ENCODE measurements around the gene DAB2IP. TPM values are rescaled to one million over a fixed set of nuclear protein-coding genes. Genes with fewer than 3 reads are reported as not detected.

DAB2IP gene
- total RNA-seq, 1 experiment from 2014 or later, result 31.0 TPM

DNA sequence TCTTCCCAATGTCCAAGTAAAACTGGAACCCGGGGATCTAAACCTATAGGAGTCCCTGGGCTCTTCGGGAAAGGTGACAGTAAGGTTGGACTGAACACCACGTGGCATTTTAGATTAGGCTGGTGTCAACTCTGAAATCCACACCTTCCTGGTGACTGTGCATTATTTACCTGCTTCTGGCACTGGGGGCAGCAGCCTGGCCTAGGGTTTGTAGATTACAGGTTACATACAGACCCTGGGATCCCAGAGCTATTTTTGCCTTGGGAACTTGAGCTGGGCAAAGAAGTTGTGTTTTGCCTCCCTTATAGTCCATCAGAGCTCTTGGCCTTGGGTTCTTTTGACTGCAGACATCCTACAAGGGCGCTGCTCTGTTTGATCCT is 173.2 kb downstream of the DAB2IP start:
- intact Hi-C loops (cut with micrococcal nuclease), result no loop called here
- peak; percentile 88 for ATAC-seq
- no peak overlapping the region for H3K4me2 ChIP-seq (ENCODE audit: low read length)
- no peak overlapping the region for H3K4me3 ChIP-seq (replicated peaks in 1 of 2; ENCODE audit: low read depth in 1 of 2, low read length in 2 of 2)
- no peaks in the 10 kb centered on the region for H4K20me1 ChIP-seq (ENCODE audit: insufficient read depth)
- H3K27ac ChIP-seq (ENCODE audit: low read depth, low read length), result no peak overlapping the region
- no peak overlapping the region for H2AFZ ChIP-seq (ENCODE audit: low read depth, low read length, poor library complexity, severe bottlenecking)
- H3K9me3 ChIP-seq (ENCODE audit: control insufficient read depth in 1 of 2, insufficient read depth in 1 of 2, low read depth in 1 of 2, low read length in 2 of 2), result no peaks in the 10 kb centered on the region
- H3K27me3 ChIP-seq (ENCODE audit: insufficient read depth, low read length), result no peaks in the 10 kb centered on the region
- H3K36me3 ChIP-seq (ENCODE audit: control insufficient read depth in 1 of 2, insufficient read depth in 2 of 2, low read length in 2 of 2), result no peaks in the 10 kb centered on the region
- no peak for DNase-seq (ENCODE audit: low read depth, low spot score)
- peaks cover 0 to 15% of the 10 kb centered on the region in 2 experiments; a peak in 2 of 4 replicates for H3K4me1 ChIP-seq (ENCODE audit: control insufficient read depth in 1 of 2, insufficient read depth in 2 of 2, low read length in 2 of 2)
- no peaks in the 10 kb centered on the region for H3K79me2 ChIP-seq (ENCODE audit: insufficient read depth, low read length)
- CTCF ChIA-PET, result no interaction called here
- TF ChIP-seq CTCF (IDR thresholded peaks at IDR 0.05 in 2 of 3, conservative IDR thresholded peaks at IDR 0.05 in 1 of 3; ENCODE audit: borderline replicate concordance in 1 of 3, insufficient read depth in 1 of 3, low read depth in 2 of 3, low read length in 2 of 3) (peak in 2 of 3 experiments; percentile 24 to 33; a peak in 2 of 6 replicates), SP1 (IDR thresholded peaks at IDR 0.05; ENCODE audit: low read depth) (no peak)
- no TSS peak for BruUV-seq (replicated peaks)
- no peaks in the 10 kb centered on the region for H3K9me2 ChIP-seq (ENCODE audit: insufficient read depth)
- RAD21 ChIA-PET (ENCODE audit: low non-redundant PET in 1 of 2, low total read pairs in 2 of 2, uncharacterized antibody in 2 of 2, unreplicated experiment in 2 of 2), result no interaction called here
- H3K9ac ChIP-seq (ENCODE audit: low read length), result no peak overlapping the region
- POLR2A ChIA-PET, result no interaction called here

- no peak for DNase-seq (ENCODE audit: low read depth, low spot score)
- H3K9me2 ChIP-seq (ENCODE audit: insufficient read depth), result no peaks in the 10 kb centered on the region
- peak; percentile 16; the same call in 1 of the 2 replicates for ATAC-seq
- peaks cover 0 to 15% of the 10 kb centered on the region in 2 experiments; a peak in 2 of 4 replicates for H3K4me1 ChIP-seq (ENCODE audit: control insufficient read depth in 1 of 2, insufficient read depth in 2 of 2, low read length in 2 of 2)
- H3K9me3 ChIP-seq (ENCODE audit: control insufficient read depth in 1 of 2, insufficient read depth in 1 of 2, low read depth in 1 of 2, low read length in 2 of 2), result no peaks in the 10 kb centered on the region
- RAD21 ChIA-PET (ENCODE audit: low non-redundant PET in 1 of 2, low total read pairs in 2 of 2, uncharacterized antibody in 2 of 2, unreplicated experiment in 2 of 2), result no interaction called here
- no peak overlapping the region for H2AFZ ChIP-seq (ENCODE audit: low read depth, low read length, poor library complexity, severe bottlenecking)
- H3K27me3 ChIP-seq (ENCODE audit: insufficient read depth, low read length), result no peaks in the 10 kb centered on the region
- H3K79me2 ChIP-seq (ENCODE audit: insufficient read depth, low read length), result no peaks in the 10 kb centered on the region
- H3K9ac ChIP-seq (ENCODE audit: low read length), result no peak overlapping the region
- CTCF ChIA-PET, result interaction anchor here (0.6 kb wide), 1 partner anchor 183 kb away, joined by 3 read pairs; no protein-coding TSS in a partner anchor
- H3K36me3 ChIP-seq (ENCODE audit: control insufficient read depth in 1 of 2, insufficient read depth in 2 of 2, low read length in 2 of 2), result no peaks in the 10 kb centered on the region
- no peak overlapping the region for H3K27ac ChIP-seq (ENCODE audit: low read depth, low read length)
- POLR2A ChIA-PET, result no interaction called here
- no peak overlapping the region for H3K4me2 ChIP-seq (ENCODE audit: low read length)
- BruUV-seq (replicated peaks), result no TSS peak
- intact Hi-C loops (cut with micrococcal nuclease), result no loop called here
- no peaks in the 10 kb centered on the region for H4K20me1 ChIP-seq (ENCODE audit: insufficient read depth)
- H3K4me3 ChIP-seq (replicated peaks in 1 of 2; ENCODE audit: low read depth in 1 of 2, low read length in 2 of 2), result no peak overlapping the region
- TF ChIP-seq POLR2AphosphoS5 (IDR thresholded peaks at IDR 0.05; ENCODE audit: low read depth, low read length) (no peak), ZBTB33 (IDR thresholded peaks at IDR 0.05; ENCODE audit: extremely low read depth, insufficient replicate concordance, low read length) (no peak), ZNF274 (IDR thresholded peaks at IDR 0.05; ENCODE audit: low read depth, low read length) (no peak), YY1 (IDR thresholded peaks at IDR 0.05; ENCODE audit: extremely low read depth, insufficient replicate concordance, low read depth, low read length) (no peak), CEBPB (IDR thresholded peaks at IDR 0.05; ENCODE audit: low read depth) (no peak), EGR1 (IDR thresholded peaks at IDR 0.05; ENCODE audit: low read depth) (no peak), CBX3 (IDR thresholded peaks at IDR 0.05; ENCODE audit: low read depth) (no peak), MAX (IDR thresholded peaks at IDR 0.05) (no peak), ZFX (IDR thresholded peaks at IDR 0.05) (no peak), SP1 (IDR thresholded peaks at IDR 0.05; ENCODE audit: low read depth) (no peak), EZH2phosphoT487 (IDR thresholded peaks at IDR 0.05; ENCODE audit: borderline replicate concordance) (no peak), JUND (IDR thresholded peaks at IDR 0.05) (no peak), EZH2 (IDR thresholded peaks at IDR 0.05) (no peak), ATF3 (IDR thresholded peaks at IDR 0.05) (no peak)
Measured at GRCh38 chr9:121825031-121825691, 173.7 kb downstream of the DAB2IP start.

All from HCT116 (cell line).